CD4-positive, alpha-beta T cell treated with Interleukin-2 at 100 ng/mL for 4 hours (primary cell): ENCODE results near the gene PYROXD2.

Experiments
- DNase-seq: peaks from one replicate; pipeline ENCODE4 v3.0.0-alpha.2; 2020; ENCODE audit warnings: low spot score

The PYROXD2 gene

GRCh38 chr10:98433881-98434732 lies 19.1 kb upstream of the PYROXD2 start:
- DNase-seq, result no peak

DNA sequence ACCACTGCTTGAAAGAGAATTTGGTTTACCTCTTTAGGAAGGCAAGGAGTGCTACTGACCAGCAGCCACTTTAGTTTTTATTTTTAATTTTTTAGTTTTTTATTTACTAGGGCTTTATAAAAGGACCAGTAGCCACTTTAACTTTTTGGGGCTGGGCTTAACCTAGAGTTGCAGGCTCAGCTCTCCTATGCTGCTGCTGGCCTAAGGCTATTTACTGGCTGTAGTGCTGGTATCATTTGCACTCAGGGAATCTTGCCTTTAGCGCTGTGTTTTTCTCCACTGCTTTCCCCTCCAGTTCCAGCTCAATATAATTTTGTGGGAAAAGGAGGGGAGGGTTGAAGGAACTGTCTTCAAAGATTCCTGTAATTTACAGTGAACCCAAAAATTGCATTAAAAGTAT lies 18.4 kb upstream of the PYROXD2 start:
- DNase-seq, result no peak

DNA sequence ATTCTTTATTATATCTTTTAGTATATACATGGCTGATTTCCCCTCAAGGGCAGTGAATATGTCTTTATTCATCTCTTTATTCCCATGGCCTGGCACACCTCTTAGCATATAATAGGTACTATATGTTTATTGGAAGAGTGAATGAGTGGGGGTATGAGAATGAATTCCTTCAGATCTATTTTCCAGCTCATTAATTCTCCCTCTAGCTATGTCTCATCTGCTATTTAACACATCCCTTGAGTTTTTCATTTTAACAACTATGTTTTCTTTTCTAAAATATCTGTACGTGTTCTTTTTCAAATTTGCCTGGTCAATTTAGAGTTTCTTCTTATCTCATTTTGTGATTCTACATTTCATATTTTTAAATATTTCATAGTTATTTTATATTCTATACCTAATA lies 17.3 kb upstream of the PYROXD2 start:
- DNase-seq, result no peak

DNA sequence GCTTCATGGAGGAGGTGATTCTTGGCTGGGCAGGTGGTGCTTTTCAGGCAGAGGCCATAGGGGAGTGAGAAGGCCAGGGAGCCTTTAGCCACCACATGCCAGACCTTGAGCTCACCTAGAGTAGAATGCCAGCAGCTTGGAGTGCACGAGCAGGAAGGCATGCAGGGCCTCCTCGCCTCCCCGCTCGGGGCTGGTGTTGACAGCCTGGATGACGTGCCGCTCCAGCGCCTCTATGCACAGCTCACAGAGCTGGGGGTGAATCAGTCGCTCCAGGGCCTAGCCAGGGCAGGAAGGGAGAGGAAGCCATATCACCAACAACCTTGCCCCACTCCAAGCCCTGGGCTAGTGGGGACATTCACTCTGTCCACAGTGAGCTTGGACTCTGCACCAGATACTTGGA lies 16.0 kb upstream of the PYROXD2 start:
- DNase-seq, result no peak

- DNase-seq, result no peak
Observed at GRCh38 chr10:98430427-98430826, 15.4 kb upstream of the PYROXD2 start.

GRCh38 chr10:98429320-98430072 lies 14.5 kb upstream of the PYROXD2 start:
- DNase-seq, result no peak

DNA sequence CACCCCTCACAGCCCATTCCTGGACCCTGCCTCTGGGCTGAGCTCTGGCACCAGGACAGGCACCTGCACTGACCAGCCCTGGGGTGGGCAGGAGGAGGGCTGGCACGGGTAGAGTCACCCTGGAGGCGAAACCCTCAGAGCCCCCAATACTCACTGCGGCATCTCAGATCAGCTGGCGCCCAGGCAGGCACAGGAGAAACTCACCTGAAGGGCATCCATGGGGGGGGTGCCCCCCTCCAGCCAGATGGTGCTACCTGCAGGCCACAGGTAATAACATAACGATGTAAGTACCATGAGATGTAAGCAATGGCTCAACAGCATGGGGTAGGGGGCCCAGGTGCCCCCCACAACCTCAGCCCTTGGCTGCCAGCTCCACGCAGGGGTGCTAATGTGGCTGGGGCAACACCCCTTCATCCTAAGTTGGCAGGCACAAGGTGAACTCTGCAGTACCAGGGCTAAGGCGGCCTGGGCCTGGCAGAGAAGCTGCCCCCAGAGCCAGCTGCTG lies 12.1 kb upstream of the PYROXD2 start:
- no peak for DNase-seq

DNA sequence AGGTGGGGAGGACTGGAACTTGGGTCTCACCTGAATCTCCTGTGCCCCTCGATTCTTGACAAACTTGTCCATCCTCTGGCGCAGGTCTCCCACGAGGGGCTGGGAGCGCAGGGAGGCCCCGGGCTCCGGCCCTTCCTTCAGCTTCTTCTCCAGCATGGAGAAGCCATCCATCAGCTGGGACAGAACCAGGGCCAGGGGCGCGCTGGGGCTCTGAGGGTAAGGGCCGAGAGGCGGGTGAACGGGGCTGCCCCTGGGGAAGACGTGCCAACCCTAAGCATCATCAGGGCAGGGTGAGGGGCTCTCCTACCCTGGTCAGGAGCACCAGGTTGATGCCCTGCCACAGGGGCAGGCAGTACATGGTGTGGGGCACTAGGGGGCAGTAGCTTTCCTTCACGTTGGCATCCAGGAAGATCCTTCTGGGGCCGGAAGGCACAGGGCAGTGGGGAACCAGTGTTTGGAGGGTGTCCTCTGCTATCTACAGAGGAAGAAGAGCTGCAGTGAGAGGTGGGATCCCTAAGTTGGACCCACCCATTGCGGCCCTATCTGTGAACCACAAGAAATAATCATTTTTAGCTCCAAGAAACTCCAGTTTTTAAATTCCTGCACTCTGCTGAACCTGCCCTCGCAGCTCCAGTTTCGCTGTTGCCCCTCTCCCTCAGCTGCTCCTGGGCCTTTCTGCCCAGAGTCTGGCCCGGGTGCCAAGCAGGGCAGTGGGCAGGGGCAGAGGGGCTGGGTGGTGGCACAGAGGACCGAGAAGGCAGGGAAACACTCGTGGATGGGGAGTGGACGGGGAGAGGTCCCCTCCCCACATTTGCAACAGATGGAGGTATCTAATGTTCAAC lies 10.8 kb upstream of the PYROXD2 start:
- DNase-seq, result peak; percentile 54

DNA sequence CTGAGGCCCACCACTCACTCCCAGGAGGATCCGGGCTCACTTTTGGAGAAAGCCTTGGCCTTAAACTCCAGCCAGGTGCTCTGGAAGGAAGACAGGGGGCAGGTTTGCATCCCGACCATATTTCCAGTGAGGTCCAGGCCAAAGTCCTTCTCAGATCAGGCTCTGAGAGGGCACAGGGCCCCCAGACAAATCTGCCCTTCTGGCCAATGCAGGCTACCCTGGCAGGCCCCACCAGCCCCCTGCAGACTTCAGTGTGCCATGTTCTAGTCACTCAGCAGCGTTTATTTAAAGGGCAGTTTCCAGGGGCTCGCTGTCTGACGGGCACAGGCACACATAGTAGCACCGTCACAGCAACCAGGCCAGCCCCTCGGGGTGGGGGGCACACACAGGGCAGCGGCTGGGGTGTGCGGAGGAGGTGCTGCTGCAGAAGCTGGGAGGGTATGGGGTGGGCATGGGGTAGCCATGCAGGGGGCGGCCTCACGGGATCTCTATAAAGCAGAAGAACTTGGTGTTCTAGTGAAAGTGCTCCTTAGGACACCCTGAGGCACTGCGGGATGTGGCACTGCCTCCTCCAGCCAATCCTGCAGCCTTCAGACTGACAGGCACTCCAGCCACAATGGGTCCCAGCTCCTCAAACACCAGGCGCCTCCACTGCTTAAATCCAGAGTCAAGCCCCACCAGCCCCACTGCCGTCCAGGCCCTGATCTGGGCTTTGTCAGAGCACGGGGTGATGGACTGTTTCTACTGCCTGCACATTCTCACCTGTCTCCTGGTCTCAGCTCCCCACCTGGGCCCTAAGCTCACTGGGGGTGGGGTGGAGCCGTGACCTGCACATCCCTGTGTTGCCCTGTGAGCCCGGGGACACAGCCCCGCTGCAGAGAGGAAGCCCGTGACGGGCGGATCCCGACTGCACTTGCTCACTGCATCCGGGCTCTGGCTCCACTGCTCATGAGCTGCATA lies 9.6 kb upstream of the PYROXD2 start:
- DNase-seq, result no peak

- no peak for DNase-seq
Observed at GRCh38 chr10:98423691-98424120, 8.7 kb upstream of the PYROXD2 start.

DNA sequence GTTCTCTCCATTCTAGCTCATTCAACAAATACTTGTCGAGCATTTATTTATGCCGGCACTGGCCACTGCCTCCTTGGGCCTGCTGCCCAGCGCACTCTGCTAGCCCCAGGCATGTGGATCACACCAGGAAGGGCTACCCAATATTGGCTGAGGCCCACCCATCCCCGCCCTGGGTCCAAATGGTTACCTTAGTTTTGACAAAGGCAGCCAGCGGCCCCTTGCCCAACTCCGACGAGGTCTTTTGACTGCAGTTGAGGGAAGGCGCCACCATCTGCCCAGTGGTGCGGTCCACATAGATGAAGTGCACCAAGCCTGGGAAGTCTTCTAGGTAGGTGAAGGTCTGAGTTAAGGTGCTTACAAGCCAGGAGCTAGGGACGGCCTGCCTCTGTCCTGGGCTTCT lies 7.2 kb upstream of the PYROXD2 start:
- DNase-seq, result no peak

DNA sequence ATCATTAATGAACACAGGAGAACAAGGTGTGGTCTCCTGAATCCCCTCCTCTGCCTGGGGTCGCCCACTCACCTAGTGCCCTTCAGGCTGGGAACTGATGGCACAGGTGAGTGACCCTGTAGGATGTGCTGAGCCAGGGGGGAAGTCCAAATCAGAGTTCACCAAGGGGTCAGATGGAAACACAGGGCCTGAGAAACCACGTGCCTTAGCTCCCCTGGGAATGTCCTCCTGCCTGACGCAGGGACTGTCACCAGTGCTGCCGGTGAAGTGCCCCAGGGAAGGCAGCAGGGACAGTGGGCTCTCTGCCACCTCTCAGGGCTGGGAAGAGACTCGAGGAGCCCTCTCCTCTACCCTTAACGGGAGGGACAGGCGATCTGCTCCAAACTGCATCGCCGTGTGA lies 5.8 kb upstream of the PYROXD2 start:
- no peak for DNase-seq

DNA sequence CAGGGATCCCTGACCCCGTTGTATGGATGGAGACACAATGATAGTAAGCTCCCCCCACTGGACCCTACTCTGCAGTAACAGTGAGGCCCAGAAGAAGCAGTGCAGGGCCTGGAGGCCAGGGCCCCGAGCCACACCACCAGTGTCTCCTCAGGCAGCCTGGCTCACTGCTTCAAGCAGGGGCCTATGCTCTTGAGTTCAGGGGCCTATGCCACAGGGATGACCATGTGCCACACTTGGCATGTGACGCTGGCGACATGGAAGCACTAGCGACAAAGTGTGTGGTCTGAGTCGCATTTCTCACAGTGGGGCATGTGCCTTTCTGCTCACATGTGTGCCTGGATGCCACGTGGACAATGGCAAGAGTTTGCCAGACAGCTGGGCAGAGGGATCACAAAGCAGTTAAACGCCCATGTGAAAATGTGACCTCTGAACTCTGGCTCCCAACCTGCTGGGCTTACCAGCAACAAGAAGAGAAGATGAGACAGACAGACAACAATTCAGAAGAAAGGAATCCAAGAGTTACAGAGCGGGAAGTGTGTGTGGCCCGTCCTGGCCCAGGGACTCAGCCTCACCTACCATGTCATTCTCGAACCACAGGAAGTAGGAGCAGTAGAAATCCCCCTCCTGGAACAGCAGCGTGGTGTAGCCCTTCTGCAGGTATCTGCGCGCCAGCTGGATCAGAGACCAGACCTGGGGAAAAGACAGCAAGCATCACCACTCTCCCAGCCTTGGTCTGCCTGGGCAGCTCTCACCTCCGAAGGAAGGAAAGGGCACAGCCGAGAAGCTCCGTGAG lies 4.7 kb upstream of the PYROXD2 start:
- DNase-seq, result no peak

GRCh38 chr10:98418665-98419468 lies 3.9 kb upstream of the PYROXD2 start:
- DNase-seq, result no peak

GRCh38 chr10:98417973-98418664 lies 3.1 kb upstream of the PYROXD2 start:
- no peak for DNase-seq

GRCh38 chr10:98417481-98417959 lies 2.5 kb upstream of the PYROXD2 start:
- DNase-seq, result no peak

DNA sequence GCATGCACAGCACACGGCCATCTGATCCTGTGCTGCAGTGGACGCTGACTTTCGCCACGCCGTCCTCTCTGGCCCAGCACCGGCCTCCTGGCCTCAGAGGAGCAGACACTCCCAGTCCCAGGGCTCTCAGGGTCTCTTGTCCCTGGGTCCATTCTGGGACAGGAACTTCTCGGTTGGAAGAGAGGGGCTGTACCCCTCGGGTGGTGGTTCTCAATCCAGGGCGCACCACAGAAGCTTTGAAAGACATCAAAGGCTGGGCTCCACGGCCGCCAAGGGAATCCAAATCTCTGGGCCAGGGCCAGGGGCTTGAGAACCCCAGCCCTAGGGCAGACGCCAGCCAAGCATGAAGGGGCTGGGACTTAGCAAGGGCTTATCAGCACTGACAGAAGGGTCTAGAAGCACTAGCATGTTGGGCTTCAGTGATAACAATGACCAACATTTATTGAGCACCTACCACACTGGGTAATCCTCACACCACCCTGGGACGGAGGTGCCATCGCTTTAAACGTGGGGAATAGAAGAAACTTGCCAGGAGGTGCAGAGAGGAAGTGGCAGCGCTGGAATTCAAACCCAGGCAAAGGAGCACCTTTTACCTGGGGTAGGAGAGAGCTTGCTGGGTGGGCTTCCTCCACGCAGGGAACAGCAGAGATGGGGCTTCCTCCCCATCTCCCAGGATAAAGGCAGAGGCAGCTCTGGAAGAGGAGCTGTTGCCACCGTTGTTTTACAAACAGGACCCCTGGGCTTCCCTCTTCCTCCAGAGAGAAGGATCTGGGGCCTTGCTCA lies 1.8 kb upstream of the PYROXD2 start:
- no peak for DNase-seq

DNA sequence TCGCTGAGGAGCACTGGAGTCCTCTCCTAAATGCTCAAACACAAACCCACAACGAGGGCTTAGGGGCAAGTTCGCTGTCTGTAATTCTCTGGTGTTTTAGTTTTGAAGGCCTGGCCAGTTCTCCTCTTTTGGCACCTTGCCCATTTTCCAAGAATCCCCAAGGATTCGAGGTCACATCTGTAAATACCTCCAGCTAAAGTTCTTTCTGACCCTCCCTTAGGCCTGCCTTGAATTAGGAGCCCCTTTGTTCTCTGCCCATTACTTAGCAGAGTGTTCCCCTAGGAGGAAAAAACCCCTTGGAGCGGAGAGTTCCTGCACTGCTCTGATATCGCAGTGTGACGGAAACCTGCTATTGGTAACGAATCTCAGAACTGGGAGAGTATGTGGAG lies 743 bp upstream of the PYROXD2 start:
- no peak for DNase-seq
